Natural killer cell (primary cell): ENCODE data around the gene PRDM11. TPM values are rescaled to one million over a fixed set of nuclear protein-coding genes. Genes with fewer than 3 reads are reported as not detected.

Experiments
- ATAC-seq, 3 donors: fragments of 150-1000 bp in 2 of 3; fragments of 200-7000 bp in 1 of 3; cut with Tn5 transposase; 1 replicate in 1 of 3; 2 replicates in 2 of 3; pipeline ENCODE4 v1.10.0; 2021; ENCODE audit warnings: mild to moderate bottlenecking in 2 of 3, moderate library complexity in 2 of 3
- DNase-seq, 2 donors: peaks; one replicate each; pipeline versions ENCODE4 v3.0.0 to v3.0.0-alpha.2; 2013 to 2021; ENCODE audit warnings: mixed read lengths in 1 of 2
- H3K27ac ChIP-seq: one replicate; pipeline ENCODE4 v1.5.1; 2013; ENCODE audit warnings: mild to moderate bottlenecking, low read length
- H3K27me3 ChIP-seq: one replicate; pipeline ENCODE4 v1.6.1; 2013; ENCODE audit warnings: low read length; ENCODE audit not compliant: control insufficient read depth, insufficient read depth
- H3K36me3 ChIP-seq: one replicate; pipeline ENCODE4 v1.6.1; 2013; ENCODE audit warnings: low read length; ENCODE audit not compliant: control insufficient read depth, insufficient read depth
- H3K4me1 ChIP-seq: one replicate; pipeline ENCODE4 v1.6.1; 2013; ENCODE audit warnings: low read length; ENCODE audit not compliant: control insufficient read depth, insufficient read depth
- H3K4me3 ChIP-seq: one replicate; pipeline ENCODE4 v1.5.1; 2013; ENCODE audit warnings: low read length
- H3K9me3 ChIP-seq: one replicate; pipeline ENCODE4 v1.6.1; 2013; ENCODE audit warnings: low read length; ENCODE audit not compliant: control insufficient read depth, insufficient read depth
- H3K27ac Mint-ChIP-seq, 2 donors: one replicate each; pipeline ENCODE4 v1.8.0; 2022; ENCODE audit warnings: mild to moderate bottlenecking in 2 of 2, mixed read lengths in 2 of 2, moderate library complexity in 1 of 2
- H3K27me3 Mint-ChIP-seq, 2 donors: one replicate each; pipeline ENCODE4 v1.8.0; 2022; ENCODE audit warnings: low read depth in 2 of 2, mixed read lengths in 2 of 2
- H3K36me3 Mint-ChIP-seq: one replicate; pipeline ENCODE4 v1.8.0; 2022; ENCODE audit warnings: mixed read lengths
- H3K4me1 Mint-ChIP-seq, 2 donors: one replicate each; pipeline ENCODE4 v1.8.0; 2022; ENCODE audit warnings: mixed read lengths in 2 of 2
- H3K4me3 Mint-ChIP-seq: one replicate; pipeline ENCODE4 v1.8.0; 2022; ENCODE audit warnings: mild to moderate bottlenecking, moderate library complexity, mixed read lengths
- H3K9me3 Mint-ChIP-seq, 2 donors: one replicate each; pipeline ENCODE4 v1.8.0; 2022; ENCODE audit warnings: mixed read lengths in 2 of 2
- CTCF ChIP-seq: fragments of 200-600 bp; IDR thresholded peaks from one replicate; pipeline ENCODE4 v1.8.0; 2022; ENCODE audit warnings: antibody characterized with exemption
- WGBS: methylation state at CpG from one replicate; pipeline ENCODE4 v1.1.7; 2013; ENCODE audit warnings: missing lambda C conversion rate; ENCODE audit not compliant: insufficient coverage; 5-methylcytosine and 5-hydroxymethylcytosine counted together
- intact Hi-C: fragments of 100-400 bp; cut with micrococcal nuclease; formaldehyde crosslinking; loops from one replicate; pipeline ENCODE4 v1.14.2; 2022
- total RNA-seq, 4 donors: library from RNA; stranded (reverse); fragments of 120-200 nt in 1 of 4; gene quantifications; one replicate each; pipeline versions ENCODE4 v1.2.3 to v1.2.4, GENCODE V29; 2013 to 2022

The PRDM11 gene
- total RNA-seq, 3 donors from 2014 or later (not counting 1 experiment from before 2014, with no cell fraction given): 10.3 to 14.7 (median 13.7) TPM

- intact Hi-C loops: no loop called here
- no peak overlapping the region for H3K4me3 ChIP-seq
- no peaks in the 10 kb centered on the region for H3K27me3 ChIP-seq
- 94% methylated on average over 16 of the region's 16 CpGs for WGBS
- H3K4me1 Mint-ChIP-seq: peaks cover 32 to 35% of the 10 kb centered on the region in 2 donors
- H3K36me3 ChIP-seq: no peaks in the 10 kb centered on the region
- H3K9me3 Mint-ChIP-seq: no peaks in the 10 kb centered on the region
- TF ChIP-seq CTCF: no peak
- no peak overlapping the region for H3K27ac ChIP-seq
- H3K4me1 ChIP-seq: peaks cover 22% of the 10 kb centered on the region
- no peak overlapping the region for H3K4me3 Mint-ChIP-seq
- no peaks in the 10 kb centered on the region for H3K9me3 ChIP-seq
- ATAC-seq: no peak
- H3K27me3 Mint-ChIP-seq: peaks cover 15 to 22% of the 10 kb centered on the region in 2 donors
- peak in 1 of 2 donors; percentile 4 for DNase-seq
- H3K36me3 Mint-ChIP-seq: no peaks in the 10 kb centered on the region
- H3K27ac Mint-ChIP-seq: no peak overlapping the region
These were observed 2.0 kb upstream of the PRDM11 start for GRCh38 chr11:45144126-45145082.

- peak overlapping the region in 1 of 2 donors; percentile 97 for H3K27ac Mint-ChIP-seq
- Histone ChIP-seq H3K4me3 (no peak overlapping the region), H3K27ac (no peak overlapping the region), H3K27me3 (no peaks in the 10 kb centered on the region), H3K4me1 (peaks cover 22% of the 10 kb centered on the region), H3K36me3 (no peaks in the 10 kb centered on the region), H3K9me3 (no peaks in the 10 kb centered on the region)
- H3K4me1 Mint-ChIP-seq: peaks cover 35 to 40% of the 10 kb centered on the region in 2 donors
- H3K27me3 Mint-ChIP-seq: peaks cover 15 to 16% of the 10 kb centered on the region in 2 donors
- 60% methylated on average over 3 of the region's 3 CpGs for WGBS
- peak overlapping the region; percentile 97 for H3K4me3 Mint-ChIP-seq
- no peaks in the 10 kb centered on the region for H3K36me3 Mint-ChIP-seq
- H3K9me3 Mint-ChIP-seq: no peaks in the 10 kb centered on the region
- TF ChIP-seq CTCF: no peak
- DNase-seq (peak in 1 of 2 donors; percentile 6), ATAC-seq (no peak)
- intact Hi-C loops: no loop called here
These were observed 1.4 kb upstream of the PRDM11 start for GRCh38 chr11:45145083-45145378.

- WGBS: 35% methylated on average over 23 of the region's 23 CpGs
- Mint-ChIP-seq H3K27ac (peak overlapping the region; percentile 93 to 97), H3K27me3 (peaks cover 11 to 13% of the 10 kb centered on the region in 2 donors), H3K4me3 (peak overlapping the region; percentile 97), H3K4me1 (peaks cover 40 to 45% of the 10 kb centered on the region in 2 donors), H3K9me3 (no peaks in the 10 kb centered on the region), H3K36me3 (no peaks in the 10 kb centered on the region)
- ATAC-seq (no peak), DNase-seq (peak; percentile 14 to 15)
- no peaks in the 10 kb centered on the region for H3K9me3 ChIP-seq
- H3K27ac ChIP-seq: no peak overlapping the region
- TF ChIP-seq CTCF: no peak
- H3K36me3 ChIP-seq: no peaks in the 10 kb centered on the region
- intact Hi-C loops: no loop called here
- peaks cover 22% of the 10 kb centered on the region for H3K4me1 ChIP-seq
- no peaks in the 10 kb centered on the region for H3K27me3 ChIP-seq
- peak overlapping the region; percentile 86 for H3K4me3 ChIP-seq
These were observed 914 bp upstream of the PRDM11 start for GRCh38 chr11:45145379-45146071.
